Transverse colon (tissue), 3 donors: Measurements from ENCODE around the gene TMEM117.

Source experiments
- EP300 ChIP-seq: sonication (generic); formaldehyde crosslinking; IDR thresholded peaks from one replicate; pipeline ENCODE4 v1.6.1; 2017; ENCODE audit warnings: antibody characterized with exemption, low read depth
- POLR2A ChIP-seq: fragments of 450-650 bp; IDR thresholded peaks from one replicate; pipeline ENCODE4 v1.6.1; 2016; ENCODE audit warnings: antibody characterized with exemption, mild to moderate bottlenecking, moderate library complexity
- TF ChIP-seq, protein P1 (sequence below), 5 experiments: fragments of 200-600 bp in 3 of 5; fragments of 450-650 bp in 2 of 5; sonication (generic) in 3 of 5; IDR thresholded peaks; 1 replicate in 2 of 5; 2 replicates in 3 of 5; pipeline ENCODE4 v1.5.1; 2016 to 2017; ENCODE audit warnings: antibody characterized with exemption in 5 of 5, inconsistent platforms in 3 of 5, mild to moderate bottlenecking in 2 of 5, moderate library complexity in 1 of 5

DNA sequence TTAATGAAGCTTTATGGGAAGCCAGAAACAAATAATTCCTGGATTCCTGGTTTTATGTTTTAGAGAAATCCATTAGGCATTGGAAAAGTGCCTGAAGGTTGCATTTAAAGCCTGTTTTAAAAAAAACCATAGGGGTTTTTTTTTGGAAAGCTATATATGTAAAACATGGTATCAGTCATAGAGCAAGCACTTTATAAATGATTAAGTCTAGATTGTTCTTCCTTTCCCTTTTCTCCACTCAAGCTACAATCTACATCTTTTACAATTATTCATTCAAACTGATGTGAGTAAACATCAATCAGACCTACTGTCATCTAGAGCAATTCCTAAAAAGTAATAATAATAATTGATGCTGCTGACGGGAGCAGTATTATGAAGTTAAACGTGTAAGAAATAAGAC is 500.7 kb downstream of the TMEM117 start:
- TF ChIP-seq EP300: no peak
- TF ChIP-seq, protein P1, sequence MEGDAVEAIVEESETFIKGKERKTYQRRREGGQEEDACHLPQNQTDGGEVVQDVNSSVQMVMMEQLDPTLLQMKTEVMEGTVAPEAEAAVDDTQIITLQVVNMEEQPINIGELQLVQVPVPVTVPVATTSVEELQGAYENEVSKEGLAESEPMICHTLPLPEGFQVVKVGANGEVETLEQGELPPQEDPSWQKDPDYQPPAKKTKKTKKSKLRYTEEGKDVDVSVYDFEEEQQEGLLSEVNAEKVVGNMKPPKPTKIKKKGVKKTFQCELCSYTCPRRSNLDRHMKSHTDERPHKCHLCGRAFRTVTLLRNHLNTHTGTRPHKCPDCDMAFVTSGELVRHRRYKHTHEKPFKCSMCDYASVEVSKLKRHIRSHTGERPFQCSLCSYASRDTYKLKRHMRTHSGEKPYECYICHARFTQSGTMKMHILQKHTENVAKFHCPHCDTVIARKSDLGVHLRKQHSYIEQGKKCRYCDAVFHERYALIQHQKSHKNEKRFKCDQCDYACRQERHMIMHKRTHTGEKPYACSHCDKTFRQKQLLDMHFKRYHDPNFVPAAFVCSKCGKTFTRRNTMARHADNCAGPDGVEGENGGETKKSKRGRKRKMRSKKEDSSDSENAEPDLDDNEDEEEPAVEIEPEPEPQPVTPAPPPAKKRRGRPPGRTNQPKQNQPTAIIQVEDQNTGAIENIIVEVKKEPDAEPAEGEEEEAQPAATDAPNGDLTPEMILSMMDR (IDR thresholded peaks at IDR 0.05): no peak
- no peak for TF ChIP-seq POLR2A
